GM19397 (cell line): ENCODE data around the gene RREB1.

Experiments used
- ATAC-seq: cut with Tn5 transposase; IDR thresholded peaks from one replicate; pipeline ENCODE4 v1.9.1; 2021; ENCODE audit warnings: mild to moderate bottlenecking, moderate library complexity; ENCODE audit not compliant: unreplicated experiment

RREB1 gene

GRCh38 chr6:7215131-7215530 is 107.4 kb downstream of the RREB1 start:
- ATAC-seq, result no peak

GRCh38 chr6:7215798-7216231 is 108.1 kb downstream of the RREB1 start:
- no peak for ATAC-seq

GRCh38 chr6:7216941-7217621 is 109.3 kb downstream of the RREB1 start:
- no peak for ATAC-seq

GRCh38 chr6:7218406-7218988 is 110.7 kb downstream of the RREB1 start:
- no peak for ATAC-seq

- ATAC-seq, result no peak
Measured at GRCh38 chr6:7219310-7219709, 111.5 kb downstream of the RREB1 start.

GRCh38 chr6:7222197-7222596 is 114.4 kb downstream of the RREB1 start:
- no peak for ATAC-seq

- no peak for ATAC-seq
Measured at GRCh38 chr6:7224731-7225130, 117.0 kb downstream of the RREB1 start.

- ATAC-seq, result no peak
Measured at GRCh38 chr6:7228662-7229375, 121.1 kb downstream of the RREB1 start.

- ATAC-seq, result no peak
Measured at GRCh38 chr6:7229376-7230326, 121.9 kb downstream of the RREB1 start.

- ATAC-seq, result no peak
Measured at GRCh38 chr6:7230327-7230691, 122.5 kb downstream of the RREB1 start.

GRCh38 chr6:7230956-7231713 is 123.4 kb downstream of the RREB1 start:
- no peak for ATAC-seq

- ATAC-seq, result no peak
Measured at GRCh38 chr6:7232351-7232750, 124.6 kb downstream of the RREB1 start.

- no peak for ATAC-seq
Measured at GRCh38 chr6:7234547-7234946, 126.8 kb downstream of the RREB1 start.

- no peak for ATAC-seq
Measured at GRCh38 chr6:7235712-7236305, 128.0 kb downstream of the RREB1 start.

GRCh38 chr6:7236306-7237209 is 128.8 kb downstream of the RREB1 start:
- ATAC-seq, result no peak

- no peak for ATAC-seq
Measured at GRCh38 chr6:7237653-7238188, 130.0 kb downstream of the RREB1 start.

GRCh38 chr6:7238526-7238899 is 130.8 kb downstream of the RREB1 start:
- no peak for ATAC-seq

- peak; percentile 53 for ATAC-seq
Measured at GRCh38 chr6:7238900-7239589, 131.3 kb downstream of the RREB1 start.
